GM19035 (cell line): Measurements from ENCODE around the gene ADGRD1.
"Not testable (repeated sequence)": the region's sequence is repeated elsewhere in the genome, so short reads cannot be mapped to it uniquely, and the experiment has no call there.

Source experiments
- ATAC-seq: cut with Tn5 transposase; IDR thresholded peaks from one replicate; pipeline ENCODE4 v1.9.1; 2021; ENCODE audit not compliant: unreplicated experiment

The ADGRD1 gene

GRCh38 chr12:130953771-130954543, at the start of gene ADGRD1:
Gene ADGRD1 (plus strand): TSS chr12:130953907. CDS start chr12:130954466, 559 bp downstream.
- no peak for ATAC-seq

GRCh38 chr12:130904064-130904463, 49.6 kb upstream of the ADGRD1 start:
- ATAC-seq, result no peak

- not testable (repeated sequence) for ATAC-seq
Observed at GRCh38 chr12:130904936-130905455, 48.7 kb upstream of the ADGRD1 start.

GRCh38 chr12:130909111-130909510, 44.6 kb upstream of the ADGRD1 start:
- ATAC-seq, result no peak

- ATAC-seq, result no peak
Observed at GRCh38 chr12:130911193-130911592, 42.5 kb upstream of the ADGRD1 start.

DNA sequence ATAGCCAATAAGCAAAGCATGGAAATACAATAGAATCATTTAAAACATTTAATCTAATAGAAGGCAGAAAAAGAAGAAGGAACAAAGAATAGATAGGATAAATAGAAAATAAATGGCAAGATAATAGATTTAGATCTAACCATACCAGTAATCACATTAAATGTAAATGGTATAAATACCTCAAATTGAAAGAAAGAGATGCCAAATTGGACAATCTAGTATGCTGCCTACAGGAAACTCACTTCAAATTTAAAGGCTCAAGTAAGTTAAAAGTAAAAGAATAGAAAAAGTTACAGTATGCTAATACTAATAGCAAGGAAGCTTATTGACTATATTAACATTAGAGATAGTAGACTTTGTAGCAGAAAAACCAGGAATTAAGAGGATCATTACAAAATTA, 41.8 kb upstream of the ADGRD1 start:
- no peak for ATAC-seq

GRCh38 chr12:130916241-130916911, 37.3 kb upstream of the ADGRD1 start:
- ATAC-seq, result no peak

DNA sequence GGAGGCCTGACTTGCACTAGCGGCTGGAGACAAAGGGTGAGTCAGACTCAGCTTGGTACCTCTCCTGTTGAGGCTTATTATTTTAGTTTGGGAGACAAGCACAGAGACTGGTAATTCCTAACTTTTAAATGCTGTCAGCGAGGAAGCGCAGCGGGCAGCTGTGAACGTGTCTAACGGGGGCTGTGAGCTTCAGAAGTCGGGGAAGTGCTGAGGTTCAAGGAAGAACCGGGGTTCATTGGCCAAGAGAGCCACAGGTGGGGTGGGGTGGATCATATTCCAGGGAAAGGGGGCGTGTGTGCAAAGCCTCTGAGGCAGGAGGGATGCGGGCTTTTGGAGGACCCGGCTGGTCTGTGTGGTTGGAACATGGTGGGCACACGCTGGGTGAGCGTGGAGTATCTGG, 36.1 kb upstream of the ADGRD1 start:
- ATAC-seq, result no peak

DNA sequence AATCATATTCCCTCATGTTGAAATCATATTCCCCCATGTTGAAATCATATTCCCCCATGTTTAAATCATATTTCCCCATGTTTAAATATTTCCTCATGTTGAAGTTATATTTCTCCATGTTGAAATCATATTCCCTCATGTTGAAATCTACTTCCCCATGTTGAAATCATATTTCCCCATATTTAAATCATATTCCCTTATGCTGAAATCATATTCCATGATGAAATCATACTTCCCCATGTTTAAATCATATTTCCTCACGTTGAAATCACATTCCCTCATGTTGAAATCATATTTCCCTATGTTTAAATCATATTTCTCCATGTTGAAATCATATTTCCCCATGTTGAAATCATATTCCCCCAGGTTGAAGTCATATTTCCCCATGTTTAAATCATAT, 34.6 kb upstream of the ADGRD1 start:
- no peak for ATAC-seq

DNA sequence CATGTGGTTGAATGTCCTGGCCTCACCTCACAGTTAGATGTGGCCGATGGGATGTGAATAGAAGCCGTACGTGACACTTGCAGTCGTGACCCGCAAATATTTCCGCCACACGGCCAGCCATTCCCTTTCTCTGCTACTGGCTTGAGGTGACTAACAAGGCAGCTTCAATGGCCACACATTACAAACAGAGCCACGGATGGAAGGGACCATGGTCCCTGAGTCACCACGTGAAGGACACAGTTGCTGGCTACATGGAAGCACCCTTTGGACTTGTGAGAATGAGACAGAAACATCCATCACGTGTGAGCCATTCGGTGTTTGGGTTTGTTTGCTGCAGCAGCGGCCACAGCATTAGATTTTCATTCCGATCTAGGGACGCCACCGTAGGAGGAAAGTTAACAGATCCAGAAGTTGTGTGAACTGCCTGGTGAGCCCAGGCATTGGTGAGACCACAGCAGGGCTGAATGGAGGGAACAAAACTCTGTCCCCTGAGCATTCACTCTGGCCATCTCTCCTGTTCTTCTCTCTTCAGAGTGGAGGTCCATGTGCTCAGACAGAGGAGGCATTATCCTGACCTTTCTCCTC, 33.5 kb upstream of the ADGRD1 start:
- ATAC-seq, result no peak

DNA sequence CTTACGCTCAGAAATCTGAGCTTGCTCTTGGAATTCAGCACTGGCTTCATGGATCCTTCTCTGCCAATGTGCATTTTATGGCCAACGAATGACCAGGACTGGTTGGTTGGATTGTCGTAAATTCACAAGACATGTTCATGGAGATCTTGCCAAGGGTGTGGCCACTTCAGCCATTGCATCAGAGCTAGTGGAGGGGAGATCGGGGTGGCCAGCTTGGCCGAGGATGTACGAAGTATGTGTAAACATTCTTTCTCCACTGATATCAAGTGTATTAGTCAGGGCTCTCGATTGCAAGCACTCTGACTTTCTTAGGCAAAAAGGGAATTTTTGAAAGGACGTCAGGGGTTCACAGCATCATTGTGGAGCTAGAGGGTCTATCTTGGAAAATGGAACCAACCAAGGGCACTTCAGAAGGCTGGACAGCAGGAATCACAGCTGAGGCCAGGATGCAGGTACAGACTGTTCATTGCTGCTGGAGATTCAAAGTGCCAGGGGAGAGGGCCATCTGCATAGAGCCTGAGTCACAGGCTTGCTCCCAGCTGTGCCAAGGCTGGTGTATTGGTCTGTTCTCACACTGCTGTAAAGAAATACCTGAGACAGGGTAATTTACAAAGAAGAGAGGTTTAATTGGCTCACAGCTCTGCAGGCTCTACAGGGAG, 32.9 kb upstream of the ADGRD1 start:
- no peak for ATAC-seq

GRCh38 chr12:130922511-130922953, 31.2 kb upstream of the ADGRD1 start:
- no peak for ATAC-seq

GRCh38 chr12:130924966-130925665, 28.6 kb upstream of the ADGRD1 start:
- no peak for ATAC-seq

DNA sequence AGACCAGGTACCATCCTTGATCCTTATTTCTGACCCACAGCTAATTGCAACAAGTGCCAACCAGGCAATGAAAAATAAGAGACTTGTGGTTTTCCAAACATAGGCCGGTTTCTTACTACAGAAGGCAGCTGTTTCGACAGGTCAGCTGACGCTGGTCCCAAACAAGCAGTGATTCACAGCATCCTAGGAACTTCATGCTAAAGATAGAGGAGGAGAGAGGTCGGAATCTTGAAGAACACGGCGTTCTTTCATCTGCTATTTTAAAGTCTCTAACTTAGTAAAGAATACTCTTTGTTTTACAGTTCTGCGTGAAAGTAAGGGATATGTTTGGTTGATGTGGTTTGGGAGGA, 28.1 kb upstream of the ADGRD1 start:
- ATAC-seq, result no peak

DNA sequence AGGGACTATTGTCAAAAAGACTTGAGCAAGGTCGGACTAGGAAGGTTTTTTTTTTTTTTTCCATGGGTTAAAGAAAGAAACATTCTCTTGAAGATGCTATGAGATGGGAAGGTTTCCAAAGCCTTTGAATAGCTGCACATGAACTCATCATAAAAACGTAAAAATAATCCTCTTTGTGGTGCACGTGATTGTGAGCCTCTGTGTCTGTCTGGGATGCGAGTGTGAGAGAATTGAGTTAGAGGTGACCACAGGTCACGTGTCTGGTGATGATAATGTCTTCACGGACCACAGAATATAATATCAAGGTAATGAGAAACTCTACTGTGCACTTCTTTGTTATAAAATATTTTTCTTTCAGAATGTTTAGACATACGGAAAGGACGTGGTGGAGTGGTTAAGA, 24.3 kb upstream of the ADGRD1 start:
- no peak for ATAC-seq

GRCh38 chr12:130932061-130932930, 21.4 kb upstream of the ADGRD1 start:
- ATAC-seq, result no peak

- ATAC-seq, result no peak
Observed at GRCh38 chr12:130933269-130933995, 20.3 kb upstream of the ADGRD1 start.

DNA sequence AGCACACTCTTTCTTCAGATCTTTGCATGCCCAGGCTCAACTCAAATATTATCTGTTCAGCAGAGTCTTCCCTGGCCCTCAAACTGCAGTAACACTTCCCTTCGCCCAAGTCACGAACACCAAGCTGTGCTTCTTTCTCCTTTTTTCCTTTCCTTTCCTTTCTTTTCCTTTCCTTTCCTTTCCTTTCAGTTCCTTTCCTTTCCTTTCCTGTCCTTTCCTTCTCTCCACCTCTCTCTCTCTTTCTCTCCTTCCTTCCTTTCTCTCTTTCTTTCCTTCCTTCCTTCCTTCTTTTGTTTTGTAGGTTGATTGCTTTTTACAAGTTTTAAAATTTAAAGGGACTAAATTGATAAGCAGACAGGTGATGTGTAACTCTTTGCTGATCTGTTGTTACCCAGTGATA, 19.0 kb upstream of the ADGRD1 start:
- no peak for ATAC-seq

DNA sequence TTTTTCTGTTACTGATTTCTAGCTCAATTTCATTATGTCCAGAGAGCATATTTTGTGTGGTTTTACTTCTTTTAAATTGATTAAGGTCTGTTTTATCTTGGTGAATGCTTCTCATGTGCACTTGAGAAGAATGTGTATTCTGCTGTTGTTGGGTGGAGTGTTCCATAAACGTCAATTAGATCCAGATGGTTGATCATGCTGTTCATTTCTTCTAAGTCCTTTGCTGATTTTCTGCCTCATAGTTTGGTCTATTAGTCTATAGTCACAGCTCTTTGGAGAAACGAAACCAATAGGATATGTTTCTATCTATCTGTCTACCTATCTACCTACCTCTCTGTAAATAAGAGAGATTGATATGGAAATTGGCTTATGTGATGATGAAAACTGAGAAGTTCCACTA, 17.1 kb upstream of the ADGRD1 start:
- no peak for ATAC-seq
